ENCODE measurements around the gene DCC.

Gene DCC

DNA sequence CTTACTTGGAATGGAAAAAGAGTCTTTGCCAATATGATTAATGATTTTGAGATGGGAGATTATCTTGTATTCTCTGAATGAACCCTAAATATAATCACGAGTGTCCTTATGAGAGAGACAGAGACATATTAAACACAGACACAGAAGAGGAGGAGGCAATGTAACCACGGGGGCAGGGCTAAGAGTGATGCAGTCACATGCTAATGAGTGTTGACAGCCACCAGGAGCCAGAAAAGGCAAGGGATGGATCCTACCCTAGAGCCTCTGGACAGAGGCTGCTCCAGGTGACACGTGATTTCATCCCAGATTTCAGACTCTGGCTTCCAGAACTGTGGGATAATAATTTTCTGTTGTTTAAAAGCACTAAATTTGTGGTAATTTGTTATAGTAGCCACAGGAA is 1204.9 kb downstream of the DCC start:
- no peak for TF ChIP-seq EZH2phosphoT487 (IDR thresholded peaks at IDR 0.05; ENCODE audit: borderline replicate concordance, low read length)
- TF ChIP-seq, protein P1, sequence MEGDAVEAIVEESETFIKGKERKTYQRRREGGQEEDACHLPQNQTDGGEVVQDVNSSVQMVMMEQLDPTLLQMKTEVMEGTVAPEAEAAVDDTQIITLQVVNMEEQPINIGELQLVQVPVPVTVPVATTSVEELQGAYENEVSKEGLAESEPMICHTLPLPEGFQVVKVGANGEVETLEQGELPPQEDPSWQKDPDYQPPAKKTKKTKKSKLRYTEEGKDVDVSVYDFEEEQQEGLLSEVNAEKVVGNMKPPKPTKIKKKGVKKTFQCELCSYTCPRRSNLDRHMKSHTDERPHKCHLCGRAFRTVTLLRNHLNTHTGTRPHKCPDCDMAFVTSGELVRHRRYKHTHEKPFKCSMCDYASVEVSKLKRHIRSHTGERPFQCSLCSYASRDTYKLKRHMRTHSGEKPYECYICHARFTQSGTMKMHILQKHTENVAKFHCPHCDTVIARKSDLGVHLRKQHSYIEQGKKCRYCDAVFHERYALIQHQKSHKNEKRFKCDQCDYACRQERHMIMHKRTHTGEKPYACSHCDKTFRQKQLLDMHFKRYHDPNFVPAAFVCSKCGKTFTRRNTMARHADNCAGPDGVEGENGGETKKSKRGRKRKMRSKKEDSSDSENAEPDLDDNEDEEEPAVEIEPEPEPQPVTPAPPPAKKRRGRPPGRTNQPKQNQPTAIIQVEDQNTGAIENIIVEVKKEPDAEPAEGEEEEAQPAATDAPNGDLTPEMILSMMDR (IDR thresholded peaks at IDR 0.05; ENCODE audit: low read depth, low read length, poor library complexity, severe bottlenecking), result no peak
- H3K27me3 ChIP-seq (ENCODE audit: control insufficient read depth, low read length), result no peaks in the 10 kb centered on the region
- H3K4me3 ChIP-seq (ENCODE audit: low read length), result no peak overlapping the region
- no peaks in the 10 kb centered on the region for H3K36me3 ChIP-seq (ENCODE audit: control insufficient read depth, low read length)
- H4K20me1 ChIP-seq (ENCODE audit: control insufficient read depth, insufficient read depth, low read depth, low read length), result no peaks in the 10 kb centered on the region
- no peaks in the 10 kb centered on the region for H3K9me2 ChIP-seq (replicated peaks; ENCODE audit: control insufficient read depth, low read length)
- no peak overlapping the region for H3K4me2 ChIP-seq (ENCODE audit: low read length)
- H3F3A ChIP-seq (ENCODE audit: control insufficient read depth, insufficient read depth), result no peaks in the 10 kb centered on the region
- H3K27ac ChIP-seq (ENCODE audit: low read depth, low read length), result no peak overlapping the region
- H3K4me1 ChIP-seq (ENCODE audit: control insufficient read depth, low read length), result no peaks in the 10 kb centered on the region
- H3K79me2 ChIP-seq (ENCODE audit: control insufficient read depth, low read length), result no peaks in the 10 kb centered on the region
- no peaks in the 10 kb centered on the region for H3K9me3 ChIP-seq (ENCODE audit: control insufficient read depth, insufficient read depth, low read length)

DNA sequence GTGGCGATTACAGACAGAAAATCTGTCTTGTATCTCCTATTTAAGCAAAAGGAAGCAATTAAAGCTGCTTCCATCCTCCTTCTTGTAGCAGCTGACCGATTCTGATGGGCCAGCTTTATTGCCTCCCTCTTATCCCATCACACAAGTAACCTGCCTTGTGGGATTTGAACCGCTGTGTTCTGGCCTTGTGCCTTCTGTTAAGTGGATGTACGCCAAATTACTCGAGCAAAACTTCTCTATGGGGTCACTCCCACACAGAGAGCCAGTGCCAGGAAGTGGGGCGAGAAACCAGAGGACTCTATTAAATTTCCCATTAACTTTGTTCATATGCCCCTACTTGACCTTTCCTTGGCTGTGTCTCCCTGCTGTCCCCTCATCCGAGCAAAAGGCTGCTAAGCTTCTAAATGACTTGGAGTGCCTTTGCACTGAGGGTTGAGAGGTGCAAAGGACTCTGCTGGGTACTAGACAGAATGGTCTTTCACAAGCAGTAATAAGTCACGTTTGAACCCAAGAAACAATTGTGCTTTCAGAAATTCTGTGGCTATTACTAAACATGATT is 1212.0 kb downstream of the DCC start:
- Histone ChIP-seq H3K79me2 (ENCODE audit: control insufficient read depth, low read length) (no peaks in the 10 kb centered on the region), H3K36me3 (ENCODE audit: control insufficient read depth, low read length) (no peaks in the 10 kb centered on the region), H4K20me1 (ENCODE audit: control insufficient read depth, insufficient read depth, low read depth, low read length) (no peaks in the 10 kb centered on the region), H3K27me3 (ENCODE audit: control insufficient read depth, low read length) (no peaks in the 10 kb centered on the region), H3K4me3 (ENCODE audit: low read length) (no peak overlapping the region), H3K9me2 (replicated peaks; ENCODE audit: control insufficient read depth, low read length) (no peaks in the 10 kb centered on the region), H3F3A (ENCODE audit: control insufficient read depth, insufficient read depth) (no peaks in the 10 kb centered on the region), H3K4me2 (ENCODE audit: low read length) (no peak overlapping the region), H3K9me3 (ENCODE audit: control insufficient read depth, insufficient read depth, low read length) (no peaks in the 10 kb centered on the region), H3K27ac (ENCODE audit: low read depth, low read length) (no peak overlapping the region), H3K4me1 (ENCODE audit: control insufficient read depth, low read length) (no peaks in the 10 kb centered on the region)
- no peak for TF ChIP-seq EZH2phosphoT487 (IDR thresholded peaks at IDR 0.05; ENCODE audit: borderline replicate concordance, low read length)
- TF ChIP-seq, protein P1 (IDR thresholded peaks at IDR 0.05; ENCODE audit: low read depth, low read length, poor library complexity, severe bottlenecking), result no peak

DNA sequence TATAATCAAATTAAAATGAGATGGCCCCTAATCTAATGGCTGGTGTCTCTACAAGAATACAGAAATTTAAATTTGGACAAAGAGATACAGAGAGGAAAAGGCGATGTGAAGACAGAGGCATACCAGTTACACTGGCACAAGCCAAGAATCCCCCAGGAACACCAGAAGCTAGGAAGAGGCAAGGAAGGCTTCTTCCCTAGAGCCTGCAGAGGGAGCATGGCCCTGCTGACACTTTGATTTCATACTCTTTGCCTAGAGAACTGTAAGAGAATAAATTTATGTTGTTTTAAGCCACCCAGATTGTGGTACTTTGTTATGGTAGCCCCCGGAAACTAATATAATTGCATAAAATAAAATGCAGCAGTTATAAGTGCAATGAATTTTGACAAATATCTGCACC is 1213.0 kb downstream of the DCC start:
- Histone ChIP-seq H3K4me1 (ENCODE audit: control insufficient read depth, low read length) (no peaks in the 10 kb centered on the region), H3K27me3 (ENCODE audit: control insufficient read depth, low read length) (no peaks in the 10 kb centered on the region), H3F3A (ENCODE audit: control insufficient read depth, insufficient read depth) (no peaks in the 10 kb centered on the region), H3K36me3 (ENCODE audit: control insufficient read depth, low read length) (no peaks in the 10 kb centered on the region), H3K27ac (ENCODE audit: low read depth, low read length) (no peak overlapping the region), H3K79me2 (ENCODE audit: control insufficient read depth, low read length) (no peaks in the 10 kb centered on the region), H3K9me2 (replicated peaks; ENCODE audit: control insufficient read depth, low read length) (no peaks in the 10 kb centered on the region), H3K9me3 (ENCODE audit: control insufficient read depth, insufficient read depth, low read length) (no peaks in the 10 kb centered on the region), H4K20me1 (ENCODE audit: control insufficient read depth, insufficient read depth, low read depth, low read length) (no peaks in the 10 kb centered on the region), H3K4me3 (ENCODE audit: low read length) (no peak overlapping the region), H3K4me2 (ENCODE audit: low read length) (no peak overlapping the region)
- TF ChIP-seq, protein P1 (IDR thresholded peaks at IDR 0.05; ENCODE audit: low read depth, low read length, poor library complexity, severe bottlenecking), result no peak
- TF ChIP-seq EZH2phosphoT487 (IDR thresholded peaks at IDR 0.05; ENCODE audit: borderline replicate concordance, low read length), result no peak
